ENCODE measurements around the gene GPLD1.
"Not testable (repeated sequence)": the region's sequence is repeated elsewhere in the genome, so short reads cannot be mapped to it uniquely, and the experiment has no call there.

Gene GPLD1

DNA sequence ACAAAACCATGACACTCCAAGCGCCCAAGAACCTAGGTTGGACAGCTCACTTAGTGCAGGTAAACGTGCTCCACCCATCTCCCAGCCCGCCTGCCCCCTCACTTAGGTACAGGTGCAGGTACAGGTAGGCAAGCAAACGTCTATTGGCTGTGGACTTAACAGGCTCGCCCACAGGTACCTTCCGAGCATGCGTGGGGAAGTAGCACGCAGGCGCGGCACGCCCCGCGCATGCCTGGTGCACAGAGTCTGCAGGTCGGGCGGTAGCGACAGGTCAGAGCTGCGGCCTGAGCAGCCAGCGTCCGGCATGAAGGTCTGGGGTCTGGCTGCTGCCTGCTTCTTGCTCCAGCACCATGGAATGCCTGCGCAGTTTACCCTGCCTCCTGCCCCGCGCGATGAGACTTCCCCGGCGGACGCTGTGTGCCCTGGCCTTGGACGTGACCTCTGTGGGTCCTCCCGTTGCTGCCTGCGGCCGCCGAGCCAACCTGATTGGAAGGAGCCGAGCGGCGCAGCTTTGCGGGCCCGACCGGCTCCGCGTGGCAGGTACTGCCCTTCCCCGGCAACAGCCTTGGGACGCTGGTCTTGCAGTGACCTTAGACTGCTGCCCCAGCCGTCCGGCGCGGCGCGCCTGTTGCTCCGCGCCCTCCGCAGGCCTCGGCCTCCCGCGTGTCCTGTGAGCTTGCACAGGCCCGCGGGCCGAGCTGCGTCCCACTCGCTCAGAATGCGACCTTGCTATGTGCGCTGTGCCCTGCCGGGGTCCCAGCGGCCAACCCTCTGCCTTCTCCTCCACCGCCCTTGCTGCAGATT is 86.5 kb downstream of the GPLD1 start, which contains the start of gene MRS2:
MRS2 (plus strand) TSS at position 240 of the 804 bp plus-strand sequence; CDS start at position 351, 111 bp downstream.
- peak within 1 kb of the TSS; percentile 82 for H3K4me3 ChIP-seq (ENCODE audit: low read depth, low read length)
- TF ChIP-seq, protein P1, sequence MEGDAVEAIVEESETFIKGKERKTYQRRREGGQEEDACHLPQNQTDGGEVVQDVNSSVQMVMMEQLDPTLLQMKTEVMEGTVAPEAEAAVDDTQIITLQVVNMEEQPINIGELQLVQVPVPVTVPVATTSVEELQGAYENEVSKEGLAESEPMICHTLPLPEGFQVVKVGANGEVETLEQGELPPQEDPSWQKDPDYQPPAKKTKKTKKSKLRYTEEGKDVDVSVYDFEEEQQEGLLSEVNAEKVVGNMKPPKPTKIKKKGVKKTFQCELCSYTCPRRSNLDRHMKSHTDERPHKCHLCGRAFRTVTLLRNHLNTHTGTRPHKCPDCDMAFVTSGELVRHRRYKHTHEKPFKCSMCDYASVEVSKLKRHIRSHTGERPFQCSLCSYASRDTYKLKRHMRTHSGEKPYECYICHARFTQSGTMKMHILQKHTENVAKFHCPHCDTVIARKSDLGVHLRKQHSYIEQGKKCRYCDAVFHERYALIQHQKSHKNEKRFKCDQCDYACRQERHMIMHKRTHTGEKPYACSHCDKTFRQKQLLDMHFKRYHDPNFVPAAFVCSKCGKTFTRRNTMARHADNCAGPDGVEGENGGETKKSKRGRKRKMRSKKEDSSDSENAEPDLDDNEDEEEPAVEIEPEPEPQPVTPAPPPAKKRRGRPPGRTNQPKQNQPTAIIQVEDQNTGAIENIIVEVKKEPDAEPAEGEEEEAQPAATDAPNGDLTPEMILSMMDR (IDR thresholded peaks at IDR 0.05; ENCODE audit: low read depth, low read length): no peak

DNA sequence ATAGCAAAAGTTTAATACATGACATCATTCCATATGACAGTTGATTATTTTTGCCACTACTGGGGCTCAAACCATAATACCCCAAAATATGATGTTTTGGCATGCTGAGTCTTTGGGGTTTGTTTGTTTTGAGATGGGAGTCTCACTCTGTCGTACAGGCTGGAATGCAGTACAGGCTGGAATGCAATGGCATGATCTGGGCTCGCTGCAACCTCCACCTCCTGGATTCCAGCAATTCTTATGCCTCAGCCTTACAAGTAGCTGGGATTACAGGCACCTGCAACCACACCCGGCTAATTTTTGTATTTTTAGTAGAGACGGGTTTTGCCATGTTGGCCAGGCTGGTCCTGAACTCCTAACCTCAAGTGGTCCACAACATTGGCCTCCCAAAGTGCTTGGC is 87.9 kb downstream of the GPLD1 start:
- no peak overlapping the region for H3K4me3 ChIP-seq (ENCODE audit: low read depth, low read length)
- TF ChIP-seq, protein P1 (IDR thresholded peaks at IDR 0.05; ENCODE audit: low read depth, low read length): no peak

DNA sequence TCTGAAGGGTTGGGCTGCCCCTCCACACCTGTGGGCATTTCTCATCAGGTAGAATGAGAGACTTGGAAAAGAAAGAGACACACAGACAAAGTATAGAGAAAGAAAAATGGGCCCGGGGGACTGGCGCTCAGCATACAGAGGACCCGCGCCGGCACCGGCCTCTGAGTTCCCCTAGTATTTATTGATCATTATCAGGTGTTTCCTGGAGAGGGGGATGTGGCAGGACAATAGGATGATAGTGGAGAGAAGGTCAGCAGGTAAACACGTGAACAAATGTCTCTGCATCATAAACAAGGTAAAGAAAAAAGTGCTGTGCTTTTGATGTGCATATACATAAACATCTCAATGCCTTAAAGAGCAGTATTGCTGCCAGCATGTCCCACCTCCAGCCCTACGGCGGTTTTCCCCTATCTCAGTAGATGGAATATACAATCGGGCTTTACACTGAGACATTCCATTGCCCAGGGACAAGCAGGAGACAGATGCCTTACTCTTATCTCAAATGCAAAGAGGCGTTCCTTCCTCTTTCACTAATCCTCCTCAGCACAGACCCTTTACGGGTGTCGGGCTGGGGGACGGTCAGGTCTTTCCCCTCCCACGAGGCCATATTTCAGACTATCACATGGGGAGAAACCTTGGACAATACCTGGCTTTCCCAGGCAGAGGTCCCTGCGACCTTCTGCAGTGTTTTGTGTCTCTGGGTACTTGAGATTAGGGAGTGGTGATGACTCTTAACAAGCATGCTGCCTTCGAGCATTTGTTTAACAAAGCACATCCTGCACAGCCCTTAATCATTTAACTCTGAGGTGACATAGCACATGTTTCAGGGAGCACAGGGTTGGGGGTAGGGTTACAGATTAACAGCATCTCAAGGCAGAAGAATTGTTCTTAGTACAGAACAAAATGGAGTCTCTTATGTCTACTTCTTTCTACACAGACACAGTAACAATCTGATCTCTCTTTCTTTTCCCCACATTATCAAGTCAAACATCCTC is 89.0 kb downstream of the GPLD1 start:
- not testable (repeated sequence) for H3K4me3 ChIP-seq (ENCODE audit: low read depth, low read length)

DNA sequence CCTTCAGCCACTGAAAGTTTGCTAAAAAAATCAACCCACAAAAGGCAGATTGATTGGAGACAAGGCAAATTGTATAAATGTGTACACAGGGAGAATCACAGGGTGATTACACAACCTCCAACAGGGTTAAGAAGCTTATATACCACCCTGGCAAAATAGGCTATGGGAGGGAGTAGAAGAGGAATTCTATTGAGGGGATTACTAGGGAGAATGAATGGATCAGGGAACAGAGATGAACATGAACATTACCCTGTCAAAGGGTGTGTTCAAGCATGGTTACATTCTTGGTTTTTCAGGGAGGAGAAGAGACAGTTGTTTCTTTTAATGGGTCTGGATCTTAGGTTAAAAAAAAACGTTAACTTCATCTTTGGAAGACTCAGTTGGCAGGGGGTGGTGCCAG is 91.7 kb downstream of the GPLD1 start:
- TF ChIP-seq, protein P1 (IDR thresholded peaks at IDR 0.05; ENCODE audit: low read depth, low read length): no peak
- H3K4me3 ChIP-seq (ENCODE audit: low read depth, low read length): no peak overlapping the region

DNA sequence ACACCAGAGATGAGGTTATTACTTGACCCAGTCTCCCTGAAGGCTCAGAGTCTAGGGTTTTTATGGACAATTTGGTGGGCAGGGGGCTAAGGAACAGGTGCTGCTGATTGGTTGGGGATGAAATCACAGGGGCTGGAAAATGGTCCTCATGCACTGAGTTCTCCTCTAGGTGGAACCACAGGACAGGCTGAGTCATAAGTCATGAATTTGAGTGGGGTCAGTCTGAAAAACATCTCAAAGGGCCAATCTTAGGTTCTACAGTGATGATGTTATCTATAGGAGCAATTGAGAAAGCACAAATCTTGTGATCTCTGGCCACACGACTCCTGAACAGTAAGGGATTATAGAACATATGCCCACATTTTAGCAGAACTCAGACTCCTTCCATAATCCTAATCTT is 92.6 kb downstream of the GPLD1 start:
- TF ChIP-seq, protein P1 (IDR thresholded peaks at IDR 0.05; ENCODE audit: low read depth, low read length): no peak
- no peak overlapping the region for H3K4me3 ChIP-seq (ENCODE audit: low read depth, low read length)

DNA sequence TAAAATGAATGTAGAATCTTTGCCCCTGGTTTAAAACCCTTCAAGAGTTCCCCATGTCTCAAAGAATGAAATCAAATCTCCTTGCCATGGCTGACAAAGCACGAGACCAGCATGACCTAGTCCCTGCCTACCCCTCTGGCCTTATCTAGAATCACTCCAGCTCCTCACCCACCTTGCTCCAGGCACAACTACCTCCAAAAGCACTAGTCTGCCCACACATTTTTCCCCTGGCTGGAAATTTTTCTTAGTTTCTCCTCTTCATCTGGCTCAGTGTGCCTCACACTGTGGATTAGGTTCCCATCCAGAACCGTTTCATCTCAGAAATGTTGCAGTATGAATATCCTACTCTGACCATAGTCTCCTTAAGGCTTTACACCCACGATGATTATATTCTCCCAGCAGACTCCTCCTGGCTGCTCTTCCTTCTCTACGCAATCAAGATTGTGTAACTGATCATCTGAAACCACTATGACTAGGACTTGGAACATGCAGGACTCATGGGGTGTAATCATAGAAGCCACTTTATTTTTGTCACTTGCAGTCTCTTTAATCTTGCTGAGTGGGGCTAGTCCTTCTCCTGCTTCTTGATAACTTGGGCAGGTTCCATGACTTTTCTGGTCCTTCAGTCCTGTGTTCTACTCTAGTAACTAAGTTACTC is 94.5 kb downstream of the GPLD1 start:
- H3K4me3 ChIP-seq (ENCODE audit: low read depth, low read length): no peak overlapping the region
- TF ChIP-seq, protein P1 (IDR thresholded peaks at IDR 0.05; ENCODE audit: low read depth, low read length): no peak

DNA sequence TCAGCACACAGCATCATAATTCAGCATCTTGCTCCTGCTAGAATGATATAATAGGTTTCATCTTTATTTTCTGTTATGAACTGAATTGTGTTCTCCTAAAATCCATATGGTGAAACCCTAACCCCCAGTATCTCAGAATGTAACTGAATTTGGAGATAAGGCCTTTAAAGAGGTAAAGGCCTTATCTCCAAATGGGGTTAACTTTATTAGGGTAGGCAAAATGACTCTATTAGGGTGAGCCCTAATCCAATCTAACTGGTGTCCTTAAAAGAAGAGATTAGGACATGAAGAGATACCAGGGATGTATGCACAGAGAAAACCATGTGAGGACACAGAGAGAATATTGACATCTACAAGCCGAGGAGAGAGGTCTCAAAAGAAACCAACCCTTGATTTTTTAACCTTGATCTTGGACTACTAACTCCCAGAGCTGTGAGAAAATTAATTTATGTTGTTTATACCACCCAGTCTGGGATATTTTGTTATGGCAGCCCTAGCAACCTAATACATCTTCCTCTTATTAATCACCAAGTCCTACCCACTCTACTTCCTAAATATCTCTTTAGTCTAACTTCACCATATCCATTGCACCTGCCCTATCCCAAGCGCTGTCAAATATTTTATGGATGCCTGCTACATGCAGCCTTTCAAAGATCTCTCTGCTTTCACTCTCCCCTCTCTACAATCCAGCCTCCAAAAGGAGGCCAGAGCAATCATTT is 95.2 kb downstream of the GPLD1 start:
- no peak overlapping the region for H3K4me3 ChIP-seq (ENCODE audit: low read depth, low read length)

More for the DNA sequence above, 95.2 kb downstream of the GPLD1 start:
- TF ChIP-seq, protein P1 (IDR thresholded peaks at IDR 0.05; ENCODE audit: low read depth, low read length): no peak
